OCI-LY7 (cell line): ENCODE results near the gene RAB3GAP2.

Experiments used
- CTCF ChIP-seq: fragments of 200-600 bp; sonication (generic); conservative IDR thresholded peaks from 2 replicates; pipeline ENCODE4 v1.5.1; 2014; ENCODE audit warnings: mild to moderate bottlenecking, antibody characterized with exemption, low read length, moderate library complexity, mixed read lengths
- EZH2phosphoT487 ChIP-seq: fragments of 200-600 bp; sonication (generic); IDR thresholded peaks from 2 replicates; pipeline ENCODE4 v1.6.1; 2018; ENCODE audit warnings: low read depth, borderline replicate concordance, mild to moderate bottlenecking, mixed run types, antibody characterized with exemption, low read length, moderate library complexity, mixed read lengths

- TF ChIP-seq CTCF (no peak), EZH2phosphoT487 (no peak)
These were observed 35.4 kb upstream of the RAB3GAP2 start for GRCh38 chr1:220307607-220308006.
